NT2/D1 (cell line): ENCODE results near the gene MAP7.

Experiments
- SUZ12 ChIP-seq: IDR thresholded peaks from 2 replicates; pipeline ENCODE4 v1.6.1; 2011; ENCODE audit not compliant: insufficient read length, insufficient read depth; ENCODE audit errors: extremely low read depth
- YY1 ChIP-seq: IDR thresholded peaks from 2 replicates; pipeline ENCODE4 v1.6.1; 2011; ENCODE audit not compliant: insufficient read length, insufficient read depth

DNA sequence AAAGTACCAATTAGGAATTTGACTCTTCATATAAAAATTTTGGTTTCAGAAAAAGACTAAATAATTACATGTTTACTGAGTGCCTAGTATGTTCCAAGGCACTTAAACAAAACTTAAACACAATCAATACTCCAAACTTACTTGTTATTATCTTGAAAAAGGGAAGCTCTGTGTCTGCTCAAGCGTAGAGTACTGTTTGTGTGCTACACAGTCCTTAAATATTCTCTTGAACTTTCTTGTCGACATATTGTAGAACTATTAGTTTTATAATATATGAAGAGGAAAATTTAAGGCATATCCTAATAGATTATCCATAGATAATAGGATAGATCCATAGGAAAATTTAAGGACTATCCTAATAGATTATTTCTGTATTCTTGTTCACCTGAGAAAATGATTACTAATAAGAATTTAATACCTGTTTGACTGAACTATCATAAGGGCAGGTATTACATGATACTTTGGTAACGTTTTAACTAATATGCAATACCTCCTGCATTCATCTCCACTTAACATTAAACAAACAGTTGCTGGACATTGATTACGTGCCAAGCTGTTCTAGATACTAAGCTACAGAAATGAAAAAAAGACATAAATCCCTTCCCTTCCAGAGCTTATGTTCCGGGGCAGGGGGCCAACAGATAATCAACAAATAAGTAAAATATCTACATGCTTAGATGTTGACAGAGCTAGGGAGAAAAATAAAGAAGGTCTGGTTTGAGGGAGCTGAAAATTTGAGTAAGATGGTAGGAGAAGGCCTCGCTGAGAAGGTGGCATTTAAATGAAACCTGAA lies 145.4 kb downstream of the MAP7 start:
- TF ChIP-seq YY1 (no peak), SUZ12 (no peak)
